Tibial artery (tissue), 4 donors: Measurements from ENCODE around the gene MYL6B.

Source experiments
- DNase-seq, 2 donors: peaks; one replicate each; pipeline ENCODE4 v3.0.0-alpha.2; 2019
- H3K27ac ChIP-seq, 2 donors: fragments of 200-600 bp; sonication (generic) in 1 of 2; 1 replicate in 1 of 2; 2 replicates in 1 of 2; pipeline ENCODE4 v1.5.1; 2018 to 2019; ENCODE audit warnings: mild to moderate bottlenecking in 1 of 2
- H3K27me3 ChIP-seq, 2 donors: fragments of 200-600 bp; sonication (generic) in 1 of 2; one replicate each; pipeline versions ENCODE4 v1.5.1 to v1.6.0; 2016 to 2019
- H3K36me3 ChIP-seq, 3 donors: fragments of 200-600 bp; sonication (generic) in 2 of 3; one replicate each; pipeline ENCODE4 v1.5.1; 2016 to 2019; ENCODE audit warnings: mild to moderate bottlenecking in 2 of 3
- H3K4me1 ChIP-seq, 4 donors: fragments of 200-600 bp; sonication (generic) in 2 of 4; 1 replicate in 3 of 4; 2 replicates in 1 of 4; pipeline ENCODE4 v1.5.1; 2016 to 2019
- H3K4me3 ChIP-seq, 2 donors: fragments of 200-600 bp; sonication (generic) in 1 of 2; 1 replicate in 1 of 2; 2 replicates in 1 of 2; pipeline ENCODE4 v1.5.1; 2018 to 2019; ENCODE audit warnings: mild to moderate bottlenecking in 2 of 2
- H3K9me3 ChIP-seq, 3 donors: fragments of 200-600 bp; sonication (generic) in 1 of 3; one replicate each; pipeline ENCODE4 v1.5.1; 2016 to 2019
- intact Hi-C: fragments of 100-400 bp; cut with DNase I; formaldehyde crosslinking; loops from one replicate; pipeline ENCODE4 v1.15.0; 2023; ENCODE audit warnings: low total_unique reads
- TF ChIP-seq, protein P1 (sequence below), 2 experiments: fragments of 200-600 bp in 1 of 2; fragments of 450-650 bp in 1 of 2; IDR thresholded peaks; one replicate each; pipeline ENCODE4 v1.5.1; 2017 to 2019; ENCODE audit warnings: antibody characterized with exemption in 2 of 2, mild to moderate bottlenecking in 1 of 2, moderate library complexity in 1 of 2

Gene MYL6B

DNA sequence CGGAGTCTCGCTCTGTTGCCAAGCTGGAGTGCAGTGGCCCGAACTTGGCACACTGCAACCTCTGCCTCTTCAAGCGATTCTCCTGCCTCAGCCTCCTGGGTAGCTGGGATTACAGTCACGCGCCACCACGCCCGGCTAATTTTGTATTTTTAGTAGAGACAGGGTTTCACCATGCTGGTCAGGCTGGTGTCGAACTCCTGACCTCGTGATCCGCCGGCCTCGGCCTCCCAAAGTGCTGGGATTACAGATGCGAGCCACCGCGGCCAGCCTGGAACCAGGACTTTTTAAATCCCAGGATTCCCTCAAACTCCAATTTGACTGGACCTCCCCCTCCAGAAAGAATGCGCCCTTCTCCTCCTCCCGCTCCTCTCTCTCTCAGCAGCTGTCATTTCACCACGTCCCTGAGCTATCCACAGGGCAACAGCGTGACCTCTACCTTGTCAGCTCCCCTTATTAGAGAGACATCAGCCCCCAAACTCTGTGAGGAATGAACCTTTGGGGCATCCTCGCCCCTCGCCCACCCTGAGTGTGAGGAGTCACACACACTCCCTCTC, 22.4 kb upstream of the MYL6B start:
- H3K36me3 ChIP-seq: peaks cover 39 to 49% (median 45%) of the 10 kb centered on the region in 3 donors
- no peaks in the 10 kb centered on the region for H3K9me3 ChIP-seq
- TF ChIP-seq, protein P1, sequence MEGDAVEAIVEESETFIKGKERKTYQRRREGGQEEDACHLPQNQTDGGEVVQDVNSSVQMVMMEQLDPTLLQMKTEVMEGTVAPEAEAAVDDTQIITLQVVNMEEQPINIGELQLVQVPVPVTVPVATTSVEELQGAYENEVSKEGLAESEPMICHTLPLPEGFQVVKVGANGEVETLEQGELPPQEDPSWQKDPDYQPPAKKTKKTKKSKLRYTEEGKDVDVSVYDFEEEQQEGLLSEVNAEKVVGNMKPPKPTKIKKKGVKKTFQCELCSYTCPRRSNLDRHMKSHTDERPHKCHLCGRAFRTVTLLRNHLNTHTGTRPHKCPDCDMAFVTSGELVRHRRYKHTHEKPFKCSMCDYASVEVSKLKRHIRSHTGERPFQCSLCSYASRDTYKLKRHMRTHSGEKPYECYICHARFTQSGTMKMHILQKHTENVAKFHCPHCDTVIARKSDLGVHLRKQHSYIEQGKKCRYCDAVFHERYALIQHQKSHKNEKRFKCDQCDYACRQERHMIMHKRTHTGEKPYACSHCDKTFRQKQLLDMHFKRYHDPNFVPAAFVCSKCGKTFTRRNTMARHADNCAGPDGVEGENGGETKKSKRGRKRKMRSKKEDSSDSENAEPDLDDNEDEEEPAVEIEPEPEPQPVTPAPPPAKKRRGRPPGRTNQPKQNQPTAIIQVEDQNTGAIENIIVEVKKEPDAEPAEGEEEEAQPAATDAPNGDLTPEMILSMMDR (IDR thresholded peaks at IDR 0.05): no peak
- peaks cover 9 to 36% (median 26%) of the 10 kb centered on the region in 4 donors for H3K4me1 ChIP-seq
- intact Hi-C loops: loop anchor here (5.0 kb wide), 2 partner anchors 32 to 132 kb away; no protein-coding TSS in a partner anchor
- H3K27ac ChIP-seq: peak overlapping the region; percentile 95 to 99
- H3K4me3 ChIP-seq: peak overlapping the region; percentile 74 to 91
- DNase-seq: peak; percentile 48 to 83
- no peaks in the 10 kb centered on the region for H3K27me3 ChIP-seq

DNA sequence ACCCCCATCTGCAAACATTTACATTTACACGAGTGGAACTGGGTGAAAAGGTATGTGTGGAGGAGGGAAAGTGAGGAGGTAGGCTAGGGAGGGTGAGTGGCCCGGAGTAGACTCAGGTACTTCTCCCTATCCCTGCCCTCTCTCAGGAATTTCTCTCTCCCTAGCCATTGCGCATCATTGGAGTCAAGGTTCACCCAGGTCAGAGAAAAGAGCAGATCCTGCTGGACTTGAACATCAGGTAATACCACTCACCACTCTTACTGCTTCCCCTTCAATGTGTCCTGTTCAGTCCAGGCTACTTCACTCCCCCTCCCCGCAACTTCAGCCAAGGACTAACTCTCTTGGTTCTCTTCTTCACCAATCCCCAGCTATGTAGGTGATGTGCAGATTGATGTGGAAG, 21.5 kb upstream of the MYL6B start:
- no peak for DNase-seq
- H3K27ac ChIP-seq: peak overlapping the region; percentile 95 to 99
- TF ChIP-seq, protein P1 (IDR thresholded peaks at IDR 0.05): no peak
- H3K36me3 ChIP-seq: peaks cover 46 to 57% (median 53%) of the 10 kb centered on the region in 3 donors
- H3K9me3 ChIP-seq: no peaks in the 10 kb centered on the region
- intact Hi-C loops: loop anchor here (5.0 kb wide), 1 partner anchor 131 kb away; no protein-coding TSS in a partner anchor
- no peak overlapping the region for H3K4me3 ChIP-seq
- peaks cover 9 to 32% (median 24%) of the 10 kb centered on the region in 4 donors for H3K4me1 ChIP-seq
- no peaks in the 10 kb centered on the region for H3K27me3 ChIP-seq

DNA sequence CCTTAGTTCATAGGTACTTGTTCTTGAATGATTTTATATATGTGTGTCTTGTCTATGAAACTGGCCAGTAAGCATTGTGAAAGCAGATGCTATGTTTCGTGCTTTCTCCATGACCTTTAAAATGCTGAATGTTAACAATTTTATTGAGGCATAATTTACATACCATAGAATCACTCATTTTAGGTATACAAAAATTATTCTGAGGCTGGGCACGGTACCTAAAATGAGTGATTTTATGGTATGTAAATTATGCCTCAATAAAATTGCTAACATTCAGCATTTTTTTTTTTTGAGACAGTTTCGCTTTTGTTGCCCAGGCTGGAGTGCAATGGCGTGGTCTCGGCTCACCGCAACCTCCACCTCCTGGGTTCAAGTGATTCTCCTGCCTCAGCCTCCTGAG, 17.5 kb upstream of the MYL6B start:
- Histone ChIP-seq H3K36me3 (peaks cover 84 to 98% (median 91%) of the 10 kb centered on the region in 3 donors), H3K9me3 (no peaks in the 10 kb centered on the region), H3K27ac (no peak overlapping the region), H3K4me1 (peaks cover under 1 to 9% (median 5%) of the 10 kb centered on the region in 4 donors), H3K27me3 (no peaks in the 10 kb centered on the region), H3K4me3 (no peak overlapping the region)
- intact Hi-C loops: loop anchor here (5.0 kb wide), 1 partner anchor 127 kb away; no protein-coding TSS in a partner anchor
- no peak for DNase-seq
- TF ChIP-seq, protein P1 (IDR thresholded peaks at IDR 0.05): no peak

DNA sequence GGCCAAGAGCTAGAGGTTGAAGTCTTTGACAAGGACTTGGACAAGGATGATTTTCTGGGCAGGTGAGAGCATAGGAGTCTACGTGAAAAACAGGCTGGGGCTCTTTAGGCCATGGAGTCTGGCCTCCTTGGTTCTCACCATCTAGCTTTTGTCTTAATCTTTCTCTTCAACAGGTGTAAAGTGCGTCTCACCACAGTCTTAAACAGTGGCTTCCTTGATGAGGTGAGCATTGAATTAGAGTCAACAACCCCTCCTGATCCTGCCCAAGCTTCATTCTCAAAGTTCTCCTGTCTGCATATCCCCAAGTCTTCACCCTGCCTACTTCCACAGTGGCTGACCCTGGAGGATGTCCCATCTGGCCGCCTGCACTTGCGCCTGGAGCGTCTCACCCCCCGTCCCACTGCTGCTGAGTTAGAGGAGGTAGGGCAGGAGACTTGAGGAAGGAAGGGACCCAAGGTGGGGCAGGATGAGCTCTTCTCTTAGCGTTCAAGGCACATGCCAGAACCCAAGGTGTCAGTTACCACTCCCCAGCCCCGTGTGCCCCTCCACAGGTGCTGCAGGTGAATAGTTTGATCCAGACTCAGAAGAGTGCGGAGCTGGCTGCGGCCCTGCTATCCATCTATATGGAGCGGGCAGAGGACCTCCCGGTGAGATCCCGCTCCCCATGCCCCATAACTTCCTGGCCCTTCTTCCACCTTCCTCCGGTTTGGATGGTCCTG, 14.4 kb upstream of the MYL6B start:
- H3K27ac ChIP-seq: no peak overlapping the region
- TF ChIP-seq, protein P1 (IDR thresholded peaks at IDR 0.05): no peak
- H3K4me1 ChIP-seq: no peaks in the 10 kb centered on the region
- H3K36me3 ChIP-seq: peaks cover 89 to 100% (median 95%) of the 10 kb centered on the region in 3 donors
- DNase-seq: no peak
- no peaks in the 10 kb centered on the region for H3K27me3 ChIP-seq
- H3K9me3 ChIP-seq: no peaks in the 10 kb centered on the region
- intact Hi-C loops: no loop called here
- no peak overlapping the region for H3K4me3 ChIP-seq

DNA sequence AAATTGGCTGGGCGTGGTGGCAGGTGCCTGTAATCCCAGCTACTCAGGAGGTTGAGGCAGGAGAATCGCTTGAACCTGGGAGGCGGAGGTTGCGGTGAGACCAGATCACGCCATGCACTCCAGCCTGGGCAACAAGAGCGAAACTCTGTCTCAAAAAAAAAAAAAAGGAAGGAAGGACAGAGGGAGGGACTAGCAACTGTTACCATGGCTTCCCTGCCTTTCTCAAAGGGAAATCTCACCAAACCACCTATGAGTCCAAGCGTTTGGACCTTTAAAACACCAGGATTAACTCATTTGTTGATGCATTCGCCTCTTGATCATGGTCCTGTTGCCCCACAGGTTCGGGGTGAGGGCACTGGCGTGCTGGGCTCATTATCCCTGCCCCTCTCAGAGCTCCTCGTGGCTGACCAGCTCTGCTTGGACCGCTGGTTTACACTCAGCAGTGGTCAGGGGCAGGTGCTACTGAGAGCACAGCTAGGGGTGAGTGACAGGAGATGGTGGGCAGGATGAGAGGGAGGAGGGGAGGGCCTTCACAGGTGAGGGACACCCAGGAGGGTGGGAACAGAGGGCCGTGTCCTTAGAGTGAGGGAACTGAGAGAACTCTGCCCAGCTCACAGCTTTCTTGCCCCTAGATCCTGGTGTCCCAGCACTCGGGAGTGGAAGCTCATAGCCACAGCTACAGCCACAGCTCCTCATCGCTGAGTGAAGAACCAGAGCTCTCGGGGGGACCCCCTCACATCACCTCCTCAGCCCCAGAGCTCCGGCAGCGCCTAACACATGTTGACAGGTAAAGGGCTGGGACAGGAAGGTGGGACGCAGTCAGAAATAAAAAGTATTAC, 10.2 kb upstream of the MYL6B start:
- H3K27ac ChIP-seq: no peak overlapping the region
- intact Hi-C loops: no loop called here
- no peaks in the 10 kb centered on the region for H3K27me3 ChIP-seq
- peaks cover 74 to 82% (median 82%) of the 10 kb centered on the region in 3 donors for H3K36me3 ChIP-seq
- DNase-seq: no peak
- peaks cover 0 to 12% (median 7%) of the 10 kb centered on the region in 4 donors for H3K4me1 ChIP-seq
- no peak overlapping the region for H3K4me3 ChIP-seq
- H3K9me3 ChIP-seq: no peaks in the 10 kb centered on the region
- TF ChIP-seq, protein P1 (IDR thresholded peaks at IDR 0.05): no peak
